Activated naive CD4-positive, alpha-beta T cell treated with Interleukin-2 at 50 U/mL for 16 hours (primary cell): Measurements from ENCODE around the gene INTS3.

Experiments
- DNase-seq: peaks from one replicate; pipeline ENCODE4 v3.0.0-alpha.2; 2020

INTS3 gene

GRCh38 chr1:153727463-153728304, at the start of gene INTS3:
Gene INTS3 (plus strand): TSS chr1:153728050. CDS start chr1:153728635, 585 bp downstream.
- peak; percentile 99 for DNase-seq

GRCh38 chr1:153678519-153679336, 49.1 kb upstream of the INTS3 start, which contains the start of gene NPR1:
Gene NPR1 (plus strand): TSS chr1:153678688. CDS start chr1:153679109, 421 bp downstream.
- peak; percentile 32 for DNase-seq

- DNase-seq = peak; percentile 32
These were observed 48.3 kb upstream of the INTS3 start for GRCh38 chr1:153679337-153680119.

GRCh38 chr1:153680120-153680403, 47.8 kb upstream of the INTS3 start:
- no peak for DNase-seq

GRCh38 chr1:153682730-153683129, 45.1 kb upstream of the INTS3 start:
- no peak for DNase-seq

GRCh38 chr1:153683854-153684253, 44.0 kb upstream of the INTS3 start:
- no peak for DNase-seq

- no peak for DNase-seq
These were observed 43.0 kb upstream of the INTS3 start for GRCh38 chr1:153684892-153685291.

- no peak for DNase-seq
These were observed 42.1 kb upstream of the INTS3 start for GRCh38 chr1:153685544-153686340.

GRCh38 chr1:153687346-153688125, 40.3 kb upstream of the INTS3 start:
- DNase-seq = no peak

- no peak for DNase-seq
These were observed 39.6 kb upstream of the INTS3 start for GRCh38 chr1:153688276-153688675.

GRCh38 chr1:153688736-153689328, 39.0 kb upstream of the INTS3 start:
- no peak for DNase-seq

GRCh38 chr1:153693466-153693865, 34.4 kb upstream of the INTS3 start:
- no peak for DNase-seq

GRCh38 chr1:153696741-153697140, 31.1 kb upstream of the INTS3 start:
- no peak for DNase-seq

- DNase-seq = no peak
These were observed 30.4 kb upstream of the INTS3 start for GRCh38 chr1:153697191-153698019.

GRCh38 chr1:153698020-153698922, 29.6 kb upstream of the INTS3 start:
- no peak for DNase-seq

GRCh38 chr1:153698923-153699714, 28.7 kb upstream of the INTS3 start:
- no peak for DNase-seq

- no peak for DNase-seq
These were observed 28.1 kb upstream of the INTS3 start for GRCh38 chr1:153699768-153700167.

GRCh38 chr1:153705484-153705883, 22.4 kb upstream of the INTS3 start:
- no peak for DNase-seq
